C1 segment of cervical spinal cord (tissue), 14 donors: ENCODE results near the gene LARP1B.
"Not testable (repeated sequence)": the region's sequence is repeated elsewhere in the genome, so short reads cannot be mapped to it uniquely, and the experiment has no call there.

Source experiments
- DNase-seq, 14 donors: peaks; one replicate each; lab custom pipeline; 2025; lab: John Stamatoyannopoulos, UW

The LARP1B gene

GRCh38 chr4:128225148-128225547 is 164.0 kb downstream of the LARP1B start:
- DNase-seq, result no peak

GRCh38 chr4:128227991-128228571 is 167.0 kb downstream of the LARP1B start:
- DNase-seq, result peak in 1 of 14 donors; percentile 19

DNA sequence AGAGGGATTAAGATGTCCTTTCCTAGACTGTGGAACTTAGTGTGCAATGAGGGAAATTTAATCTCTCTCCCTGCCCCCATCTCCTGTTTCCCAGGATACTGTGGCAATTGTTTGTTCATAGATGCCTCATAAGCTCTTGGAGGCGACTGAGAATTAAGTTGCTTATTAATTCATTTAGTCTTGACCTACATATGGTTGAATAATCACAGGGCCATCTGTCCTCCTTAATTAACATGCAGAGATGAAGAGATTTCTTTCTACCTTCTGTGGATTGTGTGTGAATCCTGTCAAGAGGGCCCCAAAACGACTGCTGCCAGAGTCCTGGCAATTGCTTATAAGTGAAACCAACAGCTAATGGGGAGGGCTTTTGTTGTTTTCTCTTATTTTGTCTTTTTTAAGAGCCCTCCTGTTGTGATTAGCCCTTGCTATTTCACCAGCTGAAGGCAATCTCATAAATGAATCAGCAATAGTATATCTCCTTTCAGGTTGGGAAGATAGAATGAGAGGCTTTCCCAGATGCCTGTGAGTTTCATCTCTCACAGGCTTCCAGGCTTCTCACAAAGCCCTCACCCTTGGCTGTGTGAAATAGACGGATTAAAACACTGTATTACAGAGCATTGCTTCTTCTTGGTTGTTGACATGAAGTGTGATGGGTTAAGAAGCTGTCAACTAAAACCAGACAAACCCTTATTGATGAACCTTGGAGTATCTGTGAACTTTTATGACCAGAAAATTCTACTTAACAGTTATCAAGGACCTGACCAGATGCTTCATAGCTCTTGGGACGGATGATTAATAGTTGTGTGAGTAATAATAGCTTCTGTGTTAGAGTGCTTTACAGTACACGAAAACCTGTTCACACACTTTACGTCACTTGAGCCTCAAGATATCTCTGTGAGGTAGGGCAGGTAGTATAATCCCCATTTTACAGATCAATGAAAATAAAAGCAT is 168.0 kb downstream of the LARP1B start:
- peak in 1 of 14 donors; percentile 71 for DNase-seq

- DNase-seq, result no peak
Observed at GRCh38 chr4:128232719-128233118, 171.6 kb downstream of the LARP1B start.

- DNase-seq, result no peak
Observed at GRCh38 chr4:128234836-128235235, 173.7 kb downstream of the LARP1B start.

DNA sequence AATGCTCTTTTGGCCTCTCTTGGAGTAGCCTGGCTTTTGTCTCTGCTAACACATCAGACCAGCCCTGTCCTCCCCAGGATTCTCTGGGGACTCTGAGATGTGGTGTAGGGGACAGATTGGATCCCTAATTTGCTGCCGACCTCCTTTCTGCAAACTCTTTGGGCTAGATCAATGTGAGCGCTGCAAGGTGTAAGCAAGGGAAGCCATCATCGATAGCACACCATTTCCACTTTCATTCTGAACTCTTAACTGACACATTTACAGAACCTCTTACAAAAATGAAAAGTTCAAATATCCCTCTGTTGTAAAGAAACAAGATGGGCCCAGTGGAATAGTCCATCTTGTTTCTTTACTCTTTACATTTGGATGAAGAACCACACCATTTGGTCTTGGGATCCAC is 179.9 kb downstream of the LARP1B start:
- no peak for DNase-seq

GRCh38 chr4:128241425-128241913 is 180.4 kb downstream of the LARP1B start:
- DNase-seq, result peak in 1 of 14 donors; percentile 70

DNA sequence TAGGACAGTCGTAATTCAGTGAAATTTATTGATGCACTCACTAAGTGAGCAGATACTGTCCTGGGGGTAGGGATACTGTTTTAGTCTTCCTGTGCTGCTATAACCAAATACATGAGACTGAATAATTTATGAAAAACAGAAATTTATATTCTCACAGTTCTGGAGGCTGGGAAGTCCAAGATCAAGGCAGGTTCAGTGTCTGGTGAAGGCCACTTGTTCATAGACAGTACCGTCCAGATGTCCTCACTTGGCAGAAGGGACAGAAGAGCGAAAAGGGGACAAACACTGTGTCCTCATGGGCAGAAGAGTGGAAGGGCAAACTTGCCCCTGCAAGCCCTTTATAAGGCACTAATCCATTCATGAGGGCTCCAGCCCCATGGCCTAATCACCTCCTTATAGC is 180.9 kb downstream of the LARP1B start:
- DNase-seq, result no peak

- no peak for DNase-seq
Observed at GRCh38 chr4:128242601-128243000, 181.5 kb downstream of the LARP1B start.

DNA sequence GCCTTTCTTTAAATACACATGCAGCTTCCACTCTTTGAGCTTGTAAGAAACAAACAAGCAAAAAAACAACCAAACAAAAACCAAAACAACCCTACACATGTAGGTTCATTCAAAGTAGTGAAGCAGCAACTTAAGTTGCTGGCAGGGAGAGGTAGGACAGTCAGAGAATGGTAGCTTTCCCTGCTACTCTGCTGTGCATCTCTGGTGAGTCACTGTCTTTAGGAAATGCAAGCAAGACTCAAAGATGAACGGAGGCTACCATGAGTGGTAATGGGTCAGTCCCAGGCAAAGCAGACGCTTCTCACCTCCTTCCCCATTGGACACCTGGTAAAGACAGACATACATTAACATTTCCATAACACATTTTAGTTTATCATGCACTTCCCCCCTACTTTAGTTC is 183.3 kb downstream of the LARP1B start:
- no peak for DNase-seq

- not testable (repeated sequence) for DNase-seq
Observed at GRCh38 chr4:128245391-128245790, 184.3 kb downstream of the LARP1B start.

- DNase-seq, result no peak
Observed at GRCh38 chr4:128247906-128248305, 186.8 kb downstream of the LARP1B start.

GRCh38 chr4:128249787-128250668 is 188.9 kb downstream of the LARP1B start:
- DNase-seq, result no peak

DNA sequence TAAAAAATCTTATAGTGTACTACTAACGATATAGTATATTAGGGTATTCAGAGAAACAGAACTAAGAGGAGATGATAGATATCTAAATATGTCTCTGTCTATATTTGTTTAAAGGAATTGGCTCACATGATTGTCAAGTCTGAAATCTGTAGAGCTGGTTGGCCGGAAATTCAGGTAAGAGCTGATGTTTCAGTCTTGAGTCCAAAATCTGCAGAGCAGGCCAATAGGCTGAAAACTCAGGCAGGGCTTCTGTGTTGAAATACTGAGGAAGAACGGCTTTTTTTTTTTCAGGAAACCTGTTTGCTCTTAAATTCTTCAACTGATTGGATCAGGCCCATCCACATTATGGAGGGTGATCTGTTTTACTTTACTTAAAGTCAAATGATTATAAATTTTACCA is 194.8 kb downstream of the LARP1B start:
- no peak for DNase-seq

- no peak for DNase-seq
Observed at GRCh38 chr4:128256539-128256938, 195.4 kb downstream of the LARP1B start.

DNA sequence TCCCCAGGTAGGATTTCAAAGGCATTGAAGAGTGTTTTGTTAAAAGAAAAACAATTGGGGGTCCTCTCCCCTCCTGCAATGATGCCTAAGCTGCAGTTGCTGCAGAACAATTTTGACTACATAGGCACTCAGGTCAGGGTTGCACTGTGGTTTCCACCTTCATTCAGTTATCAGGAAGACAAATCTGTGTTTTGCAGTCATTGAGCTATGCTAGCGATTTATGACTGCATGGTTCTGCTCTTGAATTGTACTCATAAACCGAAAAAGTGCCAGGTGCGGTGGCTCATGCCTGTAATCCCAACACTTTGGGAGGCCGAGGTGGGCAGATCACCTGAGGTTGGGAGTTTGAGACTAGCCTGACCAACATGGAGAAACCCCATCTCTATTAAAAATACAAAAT is 197.1 kb downstream of the LARP1B start:
- DNase-seq, result not testable (repeated sequence)

DNA sequence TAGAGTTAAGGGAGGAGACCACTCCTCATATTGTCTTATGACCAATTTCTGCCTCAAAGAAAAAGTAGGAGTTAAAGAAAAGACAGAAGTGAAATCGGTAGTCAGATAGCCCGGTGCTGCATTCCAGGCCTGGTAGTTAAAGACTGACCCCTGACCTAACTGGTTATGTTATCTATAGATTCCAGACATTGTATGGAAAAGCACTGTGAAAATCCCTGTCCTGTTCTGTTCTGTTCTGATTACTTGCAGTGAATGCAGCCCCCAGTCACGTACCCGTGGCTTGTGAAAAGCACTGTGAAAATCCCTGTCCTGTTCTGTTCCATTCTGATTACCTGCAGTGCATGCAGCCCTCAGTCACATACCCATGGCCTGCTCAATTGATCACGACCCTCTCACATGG is 198.8 kb downstream of the LARP1B start:
- not testable (repeated sequence) for DNase-seq
